Lung (tissue), 12 donors: ENCODE measurements around the gene WNK1. TPM values are rescaled to one million over a fixed set of nuclear protein-coding genes. Genes with fewer than 3 reads are reported as not detected.

Experiments used
- ATAC-seq: fragments of 200-7000 bp; cut with Tn5 transposase; one replicate; pipeline ENCODE4 v1.9.1; 2020; ENCODE audit warnings: moderate number of reproducible peaks; ENCODE audit not compliant: insufficient read depth, low FRiP score
- DNase-seq, 3 donors: peaks; one replicate each; pipeline ENCODE4 v3.0.0-alpha.2; 2013 to 2017
- H3K27ac ChIP-seq, 2 donors: one replicate each; pipeline ENCODE4 v1.5.1; 2013; ENCODE audit warnings: mild to moderate bottlenecking in 2 of 2, moderate library complexity in 2 of 2, control low read depth in 1 of 2, inconsistent platforms in 1 of 2, low read depth in 1 of 2, low read length in 1 of 2
- H3K27me3 ChIP-seq, 3 donors: one replicate each; pipeline ENCODE4 v1.5.1; 2013; ENCODE audit warnings: low read length in 2 of 3; ENCODE audit not compliant: control insufficient read depth in 3 of 3, insufficient read depth in 3 of 3
- H3K36me3 ChIP-seq, 4 donors: one replicate each; pipeline ENCODE4 v1.5.1; 2013; ENCODE audit warnings: low read length in 4 of 4, mild to moderate bottlenecking in 1 of 4, moderate library complexity in 1 of 4; ENCODE audit not compliant: control insufficient read depth in 4 of 4, insufficient read depth in 4 of 4
- H3K4me1 ChIP-seq, 5 donors: one replicate each; pipeline ENCODE4 v1.5.1; 2013; ENCODE audit warnings: low read length in 5 of 5, mild to moderate bottlenecking in 2 of 5, moderate library complexity in 1 of 5; ENCODE audit not compliant: control insufficient read depth in 5 of 5, insufficient read depth in 5 of 5
- H3K4me3 ChIP-seq: one replicate; pipeline ENCODE4 v1.5.1; 2013; ENCODE audit warnings: mild to moderate bottlenecking, control low read depth, moderate library complexity
- H3K9ac ChIP-seq, 2 donors: one replicate each; pipeline ENCODE4 v1.5.1; 2013; ENCODE audit warnings: low read length in 2 of 2, control low read depth in 1 of 2; ENCODE audit not compliant: insufficient read depth in 1 of 2
- H3K9me3 ChIP-seq, 4 donors: one replicate each; pipeline ENCODE4 v1.5.1; 2013; ENCODE audit warnings: low read length in 3 of 4, mild to moderate bottlenecking in 1 of 4, moderate library complexity in 1 of 4; ENCODE audit not compliant: control insufficient read depth in 4 of 4, insufficient read depth in 3 of 4
- CTCF ChIP-seq: IDR thresholded peaks from 2 replicates; pipeline ENCODE4 v1.5.1; 2012; ENCODE audit warnings: mild to moderate bottlenecking; ENCODE audit errors: control extremely low read depth, extremely low read depth
- WGBS, 2 donors: extraction: QIAGEN DNeasy Blood & Tissue Kit; methylation state at CpG; one replicate each; pipeline ENCODE4 v1.1.7; 2013; 5-methylcytosine and 5-hydroxymethylcytosine counted together
- polyA plus RNA-seq, 2 donors: library from polyadenylated mRNA; stranded (reverse); fragments of 200-250 nt; gene quantifications; one replicate each; pipeline ENCODE4 v1.2.1, GENCODE V29; 2013
- total RNA-seq, 2 donors: library from RNA; depleted of rRNA in 1 of 2; stranded (reverse); fragments of >200 nt in 1 of 2; gene quantifications; one replicate each; pipeline ENCODE4 v1.2.1, GENCODE V29; 2014 to 2021
- donor health status: control.
- donor health status: control.
- donor health status: Bipolar disorder and iron deficiency.
- donor health status: healthy.
- donor health status: DM: yes; HTN: yes; CAD: no.

Gene WNK1
- total and polyA plus RNA-seq, 4 donors, result 23.1 to 269 (median 128) TPM

- Histone ChIP-seq H3K4me3 (no peak overlapping the region), H3K4me1 (no peaks in the 10 kb centered on the region), H3K27ac (no peak overlapping the region), H3K9me3 (no peaks in the 10 kb centered on the region), H3K27me3 (no peaks in the 10 kb centered on the region), H3K36me3 (peaks cover 0 to 11% (median 6%) of the 10 kb centered on the region in 4 donors), H3K9ac (no peak overlapping the region)
- DNase-seq, result no peak
- 90 to 96% methylated on average over 3 of the region's 3 CpGs for WGBS, 2 donors
- TF ChIP-seq CTCF, result no peak
- ATAC-seq, result no peak
Observed at GRCh38 chr12:835754-836518, 83.6 kb downstream of the WNK1 start.

- H3K4me3 ChIP-seq, result no peak overlapping the region
- no peaks in the 10 kb centered on the region for H3K4me1 ChIP-seq
- DNase-seq, result no peak
- no peak overlapping the region for H3K9ac ChIP-seq
- no peaks in the 10 kb centered on the region for H3K27me3 ChIP-seq
- no peak for ATAC-seq
- H3K36me3 ChIP-seq, result peaks cover 0 to 12% (median 5%) of the 10 kb centered on the region in 4 donors
- WGBS, 2 donors, result 88 to 96% methylated on average over 6 of the region's 6 CpGs
- H3K9me3 ChIP-seq, result no peaks in the 10 kb centered on the region
- no peak for TF ChIP-seq CTCF
- no peak overlapping the region for H3K27ac ChIP-seq
Observed at GRCh38 chr12:836952-837351, 84.6 kb downstream of the WNK1 start.

- Histone ChIP-seq H3K4me3 (no peak overlapping the region), H3K27ac (no peak overlapping the region), H3K36me3 (peaks cover 0 to 12% (median 5%) of the 10 kb centered on the region in 4 donors), H3K27me3 (no peaks in the 10 kb centered on the region), H3K9ac (no peak overlapping the region), H3K9me3 (no peaks in the 10 kb centered on the region), H3K4me1 (no peaks in the 10 kb centered on the region)
- ATAC-seq (no peak), DNase-seq (no peak)
- 95 to 100% methylated on average over 2 of the region's 2 CpGs for WGBS, 2 donors
- TF ChIP-seq CTCF, result no peak
Observed at GRCh38 chr12:837548-837947, 85.2 kb downstream of the WNK1 start.
